Lower lobe of right lung (tissue), 2 donors: ENCODE results near the gene DBF4B. TPM values are rescaled to one million over a fixed set of nuclear protein-coding genes. Genes with fewer than 3 reads are reported as not detected.

Source experiments
- ATAC-seq, 2 donors: fragments of 200-7000 bp; cut with Tn5 transposase; one replicate each; pipeline ENCODE4 v1.9.1; 2020 to 2022; ENCODE audit warnings: mild to moderate bottlenecking in 2 of 2, moderate library complexity in 2 of 2
- DNase-seq: peaks from one replicate; pipeline ENCODE4 v3.0.0-alpha.2; 2020
- H3K27ac ChIP-seq: fragments of 200-600 bp; one replicate; pipeline ENCODE4 v1.8.0; 2022
- H3K27me3 ChIP-seq: fragments of 200-600 bp; one replicate; pipeline ENCODE4 v1.8.0; 2022; ENCODE audit warnings: low read depth
- H3K36me3 ChIP-seq: fragments of 200-600 bp; one replicate; pipeline ENCODE4 v1.8.0; 2022; ENCODE audit warnings: mild to moderate bottlenecking
- H3K4me1 ChIP-seq: fragments of 200-600 bp; one replicate; pipeline ENCODE4 v1.8.0; 2022
- H3K4me3 ChIP-seq: fragments of 200-600 bp; one replicate; pipeline ENCODE4 v1.8.0; 2022; ENCODE audit warnings: mild to moderate bottlenecking
- H3K9me3 ChIP-seq: fragments of 200-600 bp; one replicate; pipeline ENCODE4 v1.8.0; 2022
- CTCF ChIP-seq: fragments of 200-600 bp; IDR thresholded peaks from one replicate; pipeline ENCODE4 v1.8.0; 2022; ENCODE audit warnings: antibody characterized with exemption, mild to moderate bottlenecking
- intact Hi-C: fragments of 100-400 bp; cut with DNase I; formaldehyde crosslinking; loops from one replicate; pipeline ENCODE4 v1.11.0; 2022
- total RNA-seq: library from RNA; stranded (reverse); fragmentation: NEBNext Ultra II Directional; extraction: Animal tissue kit (Norgen Biotek cat#: 25700); gene quantifications from one replicate; pipeline ENCODE4 v1.2.1, GENCODE V29; 2021
- donor health status: DM: no; HTN: yes; CAD: no; lungs with severe emphysema.

DBF4B gene
- total RNA-seq, 1 donor from 2014 or later = 6.8 TPM

DNA sequence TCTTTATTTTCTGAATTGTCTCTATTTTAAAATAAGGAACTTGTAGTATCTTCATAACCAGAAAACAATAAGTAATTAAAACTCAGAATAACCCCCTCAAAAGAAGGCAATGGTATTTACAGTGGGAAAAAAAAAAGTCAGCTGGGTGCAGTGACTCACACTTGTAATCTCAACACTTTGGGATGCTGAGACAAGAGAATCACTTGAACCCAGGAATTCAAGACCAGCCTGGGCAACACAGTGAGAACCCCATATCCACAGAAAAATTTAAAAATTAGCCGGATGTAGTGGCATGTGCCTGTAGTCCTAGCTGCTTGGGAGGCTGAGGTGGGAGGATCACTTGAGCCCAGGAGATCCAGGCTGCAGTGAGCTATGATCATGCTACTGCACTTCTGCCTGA lies 83.8 kb downstream of the DBF4B start:
- Histone ChIP-seq H3K27ac (no peak overlapping the region), H3K4me1 (peaks cover 22% of the 10 kb centered on the region), H3K9me3 (no peaks in the 10 kb centered on the region), H3K36me3 (no peaks in the 10 kb centered on the region), H3K27me3 (no peaks in the 10 kb centered on the region), H3K4me3 (no peak overlapping the region)
- ATAC-seq (no peak), DNase-seq (no peak)
- no peak for TF ChIP-seq CTCF
- intact Hi-C loops = no loop called here

GRCh38 chr17:44793885-44794842 lies 85.7 kb downstream of the DBF4B start:
- DNase-seq (no peak), ATAC-seq (no peak)
- TF ChIP-seq CTCF = no peak

GRCh38 chr17:44794851-44795413 lies 86.5 kb downstream of the DBF4B start:
- no peaks in the 10 kb centered on the region for H3K9me3 ChIP-seq
- no peaks in the 10 kb centered on the region for H3K36me3 ChIP-seq
- H3K4me3 ChIP-seq = no peak overlapping the region
- peaks cover 16% of the 10 kb centered on the region for H3K4me1 ChIP-seq
- peak; percentile 64 to 76 for ATAC-seq
- no peak for DNase-seq
- intact Hi-C loops = no loop called here
- peak overlapping the region; percentile 79 for H3K27ac ChIP-seq
- no peak for TF ChIP-seq CTCF
- no peaks in the 10 kb centered on the region for H3K27me3 ChIP-seq

More at GRCh38 chr17:44793885-44794842, 85.7 kb downstream of the DBF4B start:
- Histone ChIP-seq H3K27ac (peak overlapping the region; percentile 79), H3K9me3 (no peaks in the 10 kb centered on the region), H3K27me3 (no peaks in the 10 kb centered on the region), H3K4me3 (no peak overlapping the region), H3K36me3 (no peaks in the 10 kb centered on the region), H3K4me1 (peaks cover 16% of the 10 kb centered on the region)
- intact Hi-C loops = no loop called here

- DNase-seq (no peak), ATAC-seq (no peak)
- Histone ChIP-seq H3K4me3 (no peak overlapping the region), H3K9me3 (no peaks in the 10 kb centered on the region), H3K4me1 (peaks cover 16% of the 10 kb centered on the region), H3K27me3 (no peaks in the 10 kb centered on the region), H3K36me3 (no peaks in the 10 kb centered on the region), H3K27ac (peak overlapping the region; percentile 79)
- intact Hi-C loops = no loop called here
- no peak for TF ChIP-seq CTCF
Observed at GRCh38 chr17:44795421-44795820, 87.0 kb downstream of the DBF4B start.

- H3K36me3 ChIP-seq = no peaks in the 10 kb centered on the region
- no peaks in the 10 kb centered on the region for H3K9me3 ChIP-seq
- intact Hi-C loops = no loop called here
- no peak for TF ChIP-seq CTCF
- DNase-seq (no peak), ATAC-seq (no peak)
- no peak overlapping the region for H3K4me3 ChIP-seq
- no peak overlapping the region for H3K27ac ChIP-seq
- peaks cover 16% of the 10 kb centered on the region for H3K4me1 ChIP-seq
- H3K27me3 ChIP-seq = no peaks in the 10 kb centered on the region
Observed at GRCh38 chr17:44795928-44796327, 87.5 kb downstream of the DBF4B start.
